SU-DHL-6 (cell line): Measurements from ENCODE around the gene SLC9A6.

ENCODE experiments used
- H2AFZ ChIP-seq: fragments of 200-600 bp; sonication (generic); 2 replicates; pipeline ENCODE4 v1.6.1; 2014; ENCODE audit warnings: low read depth, mild to moderate bottlenecking, moderate library complexity, mixed read lengths, antibody characterized with exemption, low read length; ENCODE audit not compliant: severe bottlenecking
- H3F3A ChIP-seq: fragments of 200-600 bp; shearing (Covaris generic); 2 replicates; pipeline ENCODE4 v1.6.0; 2016; ENCODE audit warnings: antibody characterized with exemption, mild to moderate bottlenecking; ENCODE audit not compliant: insufficient read depth
- H3K27ac ChIP-seq: fragments of 200-600 bp; sonication (generic); 2 replicates; pipeline ENCODE4 v1.5.1; 2016; ENCODE audit warnings: low read depth, mild to moderate bottlenecking, low read length, moderate library complexity, mixed read lengths
- H3K27me3 ChIP-seq: fragments of 200-600 bp; sonication (generic), shearing (Covaris generic); 2 replicates; pipeline ENCODE4 v1.6.0; 2014; ENCODE audit warnings: mild to moderate bottlenecking, low read length
- H3K36me3 ChIP-seq: fragments of 200-600 bp; sonication (generic); 2 replicates; pipeline ENCODE4 v1.6.1; 2014; ENCODE audit warnings: mild to moderate bottlenecking, low read length, mixed read lengths
- H3K4me2 ChIP-seq: fragments of 300-600, 200-600 bp; shearing (Covaris generic), sonication (generic); 2 replicates; pipeline ENCODE4 v1.6.0; 2014; ENCODE audit warnings: low read length, low read depth, mild to moderate bottlenecking; ENCODE audit not compliant: poor library complexity, severe bottlenecking
- H3K4me3 ChIP-seq: fragments of 200-600 bp; sonication (generic); 2 replicates; pipeline ENCODE4 v1.5.1; 2014; ENCODE audit warnings: antibody characterized with exemption, low read length, mild to moderate bottlenecking, mixed read lengths; ENCODE audit not compliant: insufficient read depth, poor library complexity, severe bottlenecking
- H3K79me2 ChIP-seq: fragments of 200-600 bp; sonication (generic); 2 replicates; pipeline ENCODE4 v1.6.1; 2014; ENCODE audit warnings: mild to moderate bottlenecking, low read length, moderate library complexity; ENCODE audit not compliant: insufficient read depth
- H3K9ac ChIP-seq: fragments of 200-600 bp; sonication (generic); 2 replicates; pipeline ENCODE4 v1.7.0; 2014; ENCODE audit warnings: mild to moderate bottlenecking, low read length
- H3K9me2 ChIP-seq: fragments of 200-600 bp; sonication (generic); replicated peaks from 2 replicates; pipeline ENCODE4 v1.6.1; 2014; ENCODE audit warnings: low read length; ENCODE audit not compliant: insufficient read depth
- H3K9me3 ChIP-seq: fragments of 200-600 bp; sonication (generic); 2 replicates; pipeline ENCODE4 v1.6.1; 2014; ENCODE audit warnings: low read length, mixed read lengths; ENCODE audit not compliant: insufficient read depth
- H4K20me1 ChIP-seq: fragments of 200-600 bp; sonication (generic); 2 replicates; pipeline ENCODE4 v1.6.1; 2014; ENCODE audit warnings: low read depth, mild to moderate bottlenecking, antibody characterized with exemption, low read length, moderate library complexity, mixed read lengths
- CTCF ChIP-seq: fragments of 200-600 bp; sonication (generic); IDR thresholded peaks from one replicate; pipeline ENCODE4 v1.5.1; 2017; ENCODE audit warnings: antibody characterized with exemption, mild to moderate bottlenecking, low read length, moderate library complexity; ENCODE audit not compliant: insufficient read depth, poor library complexity, severe bottlenecking
- EZH2phosphoT487 ChIP-seq: fragments of 200-600 bp; sonication (generic), shearing (Covaris generic); conservative IDR thresholded peaks from 2 replicates; pipeline ENCODE4 v1.6.1; 2018; ENCODE audit warnings: mild to moderate bottlenecking, antibody characterized with exemption, low read length, moderate library complexity, mixed read lengths

SLC9A6 gene

GRCh38 chrX:136059350-136059749 lies 74.1 kb downstream of the SLC9A6 start:
- H3K79me2 ChIP-seq = no peaks in the 10 kb centered on the region
- H2AFZ ChIP-seq = no peak overlapping the region
- H3K27me3 ChIP-seq = no peaks in the 10 kb centered on the region
- no peak overlapping the region for H3K9ac ChIP-seq
- H3K9me3 ChIP-seq = no peaks in the 10 kb centered on the region
- no peaks in the 10 kb centered on the region for H4K20me1 ChIP-seq
- no peaks in the 10 kb centered on the region for H3F3A ChIP-seq
- no peak overlapping the region for H3K27ac ChIP-seq
- no peak overlapping the region for H3K4me2 ChIP-seq
- H3K4me3 ChIP-seq = no peak overlapping the region
- no peaks in the 10 kb centered on the region for H3K9me2 ChIP-seq
- no peaks in the 10 kb centered on the region for H3K36me3 ChIP-seq
- TF ChIP-seq EZH2phosphoT487 = no peak
- TF ChIP-seq CTCF = no peak

- Histone ChIP-seq H3K9ac (no peak overlapping the region), H3K9me3 (no peaks in the 10 kb centered on the region), H3F3A (no peaks in the 10 kb centered on the region), H3K36me3 (no peaks in the 10 kb centered on the region), H3K27ac (no peak overlapping the region), H3K27me3 (no peaks in the 10 kb centered on the region), H3K9me2 (no peaks in the 10 kb centered on the region), H4K20me1 (no peaks in the 10 kb centered on the region), H3K79me2 (no peaks in the 10 kb centered on the region), H3K4me2 (no peak overlapping the region), H2AFZ (no peak overlapping the region), H3K4me3 (no peak overlapping the region)
- TF ChIP-seq CTCF = no peak
- TF ChIP-seq EZH2phosphoT487 = no peak
Observed at GRCh38 chrX:136061286-136061685, 76.1 kb downstream of the SLC9A6 start.

- no peak for TF ChIP-seq CTCF
- TF ChIP-seq EZH2phosphoT487 = no peak
- H3F3A ChIP-seq = no peaks in the 10 kb centered on the region
- H3K4me2 ChIP-seq = no peak overlapping the region
- H3K4me3 ChIP-seq = no peak overlapping the region
- H4K20me1 ChIP-seq = no peaks in the 10 kb centered on the region
- H3K9ac ChIP-seq = no peak overlapping the region
- no peak overlapping the region for H3K27ac ChIP-seq
- H2AFZ ChIP-seq = no peak overlapping the region
- no peaks in the 10 kb centered on the region for H3K27me3 ChIP-seq
- H3K9me2 ChIP-seq = no peaks in the 10 kb centered on the region
- H3K9me3 ChIP-seq = no peaks in the 10 kb centered on the region
- H3K36me3 ChIP-seq = no peaks in the 10 kb centered on the region
- H3K79me2 ChIP-seq = no peaks in the 10 kb centered on the region
Observed at GRCh38 chrX:136061696-136062095, 76.5 kb downstream of the SLC9A6 start.
